ENCODE results near the gene TLX2. TPM values are rescaled to one million over a fixed set of nuclear protein-coding genes. Genes with fewer than 3 reads are reported as not detected.
"Not testable (repeated sequence)": the region's sequence is repeated elsewhere in the genome, so short reads cannot be mapped to it uniquely, and the experiment has no call there.

TLX2 gene
- total and polyA plus RNA-seq, 2 donors (not counting 3 experiments of a cell fraction or from before 2014, with no cell fraction given): not detected

DNA sequence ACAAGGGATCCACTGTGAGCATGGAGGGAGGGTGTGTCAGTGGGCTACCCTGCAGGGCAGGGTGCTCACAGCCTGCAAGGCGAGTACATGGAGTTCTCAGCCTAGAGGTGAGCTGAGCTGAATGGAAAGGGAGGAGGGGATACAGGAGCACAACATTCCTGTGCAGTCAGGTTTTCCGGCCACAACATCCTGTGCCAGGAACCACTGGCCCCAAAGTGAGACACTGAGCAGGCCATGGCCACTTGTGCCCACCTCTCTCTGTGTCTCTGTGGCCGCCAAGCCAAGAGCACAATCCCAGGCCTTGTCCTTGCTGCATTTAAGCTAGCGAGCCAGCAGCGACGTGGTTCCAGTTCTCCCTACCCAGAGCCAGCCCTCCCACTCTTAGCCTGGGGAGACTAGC is 46.3 kb downstream of the TLX2 start:
- peaks cover 0 to 4% of the 10 kb centered on the region in 2 experiments for H3K36me3 ChIP-seq (ENCODE audit: control insufficient read depth in 2 of 2, extremely low read depth in 1 of 2, insufficient read depth in 2 of 2, low read length in 2 of 2)
- DNase-seq (ENCODE audit: low read depth, low spot score): no peak
- no peak for FAIRE-seq

DNA sequence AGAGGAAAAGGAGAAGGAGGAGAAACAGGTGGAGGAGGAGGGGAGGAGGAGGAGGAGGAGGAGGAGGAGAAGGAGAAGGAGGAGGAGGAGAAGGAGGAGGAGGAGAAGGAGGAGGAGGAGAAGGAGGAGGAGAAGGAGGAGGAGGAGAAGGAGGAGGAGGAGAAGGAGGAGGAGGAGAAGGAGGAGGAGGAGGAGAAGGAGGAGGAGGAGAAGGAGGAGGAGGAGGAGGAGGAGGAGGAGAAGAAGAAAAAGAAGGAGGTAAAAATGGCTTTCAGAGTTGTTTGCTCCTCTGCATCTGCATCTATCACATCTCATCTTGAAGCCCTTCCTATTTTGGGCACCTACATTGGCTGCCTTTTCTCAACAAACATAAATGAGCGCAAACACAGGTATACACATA is 46.8 kb downstream of the TLX2 start:
- H3K27me3 ChIP-seq (ENCODE audit: control insufficient read depth in 2 of 2, insufficient read depth in 2 of 2, low read length in 2 of 2); H2AFZ ChIP-seq (ENCODE audit: low read depth, low read length); DNase-seq (ENCODE audit: low read depth, low spot score); H3K9me3 ChIP-seq (replicated peaks; ENCODE audit: control insufficient read depth, insufficient read depth, low read length); H3K4me2 ChIP-seq (ENCODE audit: insufficient read depth, low read length); H3K4me3 ChIP-seq (replicated peaks in 1 of 3; ENCODE audit: insufficient read depth in 1 of 3, low read depth in 1 of 3, low read length in 3 of 3); H3K36me3 ChIP-seq (ENCODE audit: control insufficient read depth in 2 of 2, extremely low read depth in 1 of 2, insufficient read depth in 2 of 2, low read length in 2 of 2); FAIRE-seq; H4K20me1 ChIP-seq (replicated peaks; ENCODE audit: control insufficient read depth, extremely low read depth, insufficient read depth, low read length); intact Hi-C loops (cut with micrococcal nuclease); H3K4me1 ChIP-seq (ENCODE audit: control insufficient read depth, extremely low read depth, insufficient read depth, low read length); dilution Hi-C loops (cut with MboI; ENCODE audit: extremely low pct_ligation_motif_present, low sequenced_read_pairs); H3K27ac ChIP-seq (ENCODE audit: insufficient read depth, low read depth, low read length); H3K9me1 ChIP-seq (replicated peaks; ENCODE audit: control insufficient read depth, extremely low read depth, insufficient read depth, low read length); H3K79me2 ChIP-seq (ENCODE audit: control insufficient read depth, insufficient read depth, low read length); H3K9ac ChIP-seq (replicated peaks; ENCODE audit: extremely low read depth, insufficient read depth, low read length); POLR2A ChIA-PET; BruUV-seq (replicated peaks): not testable (repeated sequence)
- CTCF ChIA-PET: interaction anchor here (1.2 to 2.1 kb wide), 2 partner anchors 27 to 78 kb away, joined by 3 to 6 read pairs; partner anchors contain the start of genes CCDC142 and TTC31

More for the DNA sequence above, 46.3 kb downstream of the TLX2 start:
- no peak overlapping the region for H2AFZ ChIP-seq (ENCODE audit: low read depth, low read length)
- no peaks in the 10 kb centered on the region for H3K9me1 ChIP-seq (replicated peaks; ENCODE audit: control insufficient read depth, extremely low read depth, insufficient read depth, low read length)
- intact Hi-C loops (cut with micrococcal nuclease) (no loop called here), dilution Hi-C loops (cut with MboI; ENCODE audit: extremely low pct_ligation_motif_present, low sequenced_read_pairs) (no loop called here)
- BruUV-seq (replicated peaks): no TSS peak
- ChIA-PET CTCF (interaction anchor here (0.6 to 2.1 kb wide), 3 partner anchors 27 to 619 kb away, joined by 3 to 6 read pairs (median 3); partner anchors contain the start of genes CCDC142 and TTC31), POLR2A (no interaction called here)
- H3K9me3 ChIP-seq (replicated peaks; ENCODE audit: control insufficient read depth, insufficient read depth, low read length): no peaks in the 10 kb centered on the region
- no peaks in the 10 kb centered on the region for H3K79me2 ChIP-seq (ENCODE audit: control insufficient read depth, insufficient read depth, low read length)
- H3K27ac ChIP-seq (ENCODE audit: insufficient read depth, low read depth, low read length): no peak overlapping the region
- H3K27me3 ChIP-seq (ENCODE audit: control insufficient read depth in 2 of 2, insufficient read depth in 2 of 2, low read length in 2 of 2): peaks cover 0 to 8% of the 10 kb centered on the region in 2 experiments
- TF ChIP-seq JUN (IDR thresholded peaks at IDR 0.05; ENCODE audit: borderline replicate concordance, insufficient read depth, insufficient read length, low read depth) (no peak), FOS (IDR thresholded peaks at IDR 0.05; ENCODE audit: borderline replicate concordance, insufficient read depth, low read length) (no peak), POLR2AphosphoS5 (IDR thresholded peaks at IDR 0.05; ENCODE audit: insufficient read depth, low read depth, low read length) (no peak), POLR2A (IDR thresholded peaks at IDR 0.05; ENCODE audit: low read depth, low read length) (no peak), MYC (IDR thresholded peaks at IDR 0.05; ENCODE audit: low read depth, low read length) (no peak), GATA2 (IDR thresholded peaks at IDR 0.05; ENCODE audit: insufficient read depth, insufficient read length, low read depth, low read length) (no peak)
- TF ChIP-seq, protein P1, sequence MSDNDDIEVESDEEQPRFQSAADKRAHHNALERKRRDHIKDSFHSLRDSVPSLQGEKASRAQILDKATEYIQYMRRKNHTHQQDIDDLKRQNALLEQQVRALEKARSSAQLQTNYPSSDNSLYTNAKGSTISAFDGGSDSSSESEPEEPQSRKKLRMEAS (IDR thresholded peaks at IDR 0.05; ENCODE audit: insufficient read depth, insufficient read length): no peak
- no peaks in the 10 kb centered on the region for H4K20me1 ChIP-seq (replicated peaks; ENCODE audit: control insufficient read depth, extremely low read depth, insufficient read depth, low read length)
- H3K4me1 ChIP-seq (ENCODE audit: control insufficient read depth, extremely low read depth, insufficient read depth, low read length): peaks cover 5% of the 10 kb centered on the region
- H3K4me2 ChIP-seq (ENCODE audit: insufficient read depth, low read length): no peak overlapping the region
- H3K9ac ChIP-seq (replicated peaks; ENCODE audit: extremely low read depth, insufficient read depth, low read length): no peak overlapping the region
- no peak overlapping the region for H3K4me3 ChIP-seq (replicated peaks in 1 of 3; ENCODE audit: insufficient read depth in 1 of 3, low read depth in 1 of 3, low read length in 3 of 3)
